Mononuclear cell (primary cell): ENCODE measurements around the gene DSCAM. TPM values are rescaled to one million over a fixed set of nuclear protein-coding genes. Genes with fewer than 3 reads are reported as not detected.
"Not testable (repeated sequence)": the region's sequence is repeated elsewhere in the genome, so short reads cannot be mapped to it uniquely, and the experiment has no call there.

Experiments used
- H3K27me3 ChIP-seq: 2 replicates; pipeline ENCODE4 v1.6.0; 2011; ENCODE audit warnings: low read length, control low read depth; ENCODE audit not compliant: insufficient read depth
- H3K4me1 ChIP-seq: 2 replicates; pipeline ENCODE4 v1.5.1; 2011; ENCODE audit warnings: mild to moderate bottlenecking, low read length, control low read depth; ENCODE audit not compliant: insufficient read depth
- H3K4me3 ChIP-seq: 2 replicates; pipeline ENCODE4 v1.5.1; 2011; ENCODE audit warnings: mild to moderate bottlenecking, low read length, moderate library complexity
- H3K9me3 ChIP-seq: 2 replicates; pipeline ENCODE4 v1.5.1; 2011; ENCODE audit warnings: low read depth, mild to moderate bottlenecking, control low read depth, low read length
- total RNA-seq: library from RNA; depleted of rRNA; stranded (reverse); fragments of >200 nt; gene quantifications from one replicate; pipeline ENCODE4 v1.2.3, GENCODE V29; 2012

DSCAM gene
- total RNA-seq, 1 donor: not detected

- Histone ChIP-seq H3K27me3 (no peaks in the 10 kb centered on the region), H3K4me3 (no peak overlapping the region), H3K9me3 (no peaks in the 10 kb centered on the region), H3K4me1 (no peaks in the 10 kb centered on the region)
Observed at GRCh38 chr21:40047211-40047610, 799.7 kb downstream of the DSCAM start.

- H3K4me3 ChIP-seq: no peak overlapping the region
- no peaks in the 10 kb centered on the region for H3K4me1 ChIP-seq
- no peaks in the 10 kb centered on the region for H3K27me3 ChIP-seq
- H3K9me3 ChIP-seq: no peaks in the 10 kb centered on the region
Observed at GRCh38 chr21:40043866-40044265, 803.1 kb downstream of the DSCAM start.

- no peaks in the 10 kb centered on the region for H3K9me3 ChIP-seq
- H3K4me3 ChIP-seq: no peak overlapping the region
- no peaks in the 10 kb centered on the region for H3K27me3 ChIP-seq
- no peaks in the 10 kb centered on the region for H3K4me1 ChIP-seq
Observed at GRCh38 chr21:40043423-40043822, 803.5 kb downstream of the DSCAM start.

GRCh38 chr21:40041446-40041845 is 805.5 kb downstream of the DSCAM start:
- H3K4me1 ChIP-seq: no peaks in the 10 kb centered on the region
- H3K9me3 ChIP-seq: no peaks in the 10 kb centered on the region
- no peaks in the 10 kb centered on the region for H3K27me3 ChIP-seq
- no peak overlapping the region for H3K4me3 ChIP-seq

DNA sequence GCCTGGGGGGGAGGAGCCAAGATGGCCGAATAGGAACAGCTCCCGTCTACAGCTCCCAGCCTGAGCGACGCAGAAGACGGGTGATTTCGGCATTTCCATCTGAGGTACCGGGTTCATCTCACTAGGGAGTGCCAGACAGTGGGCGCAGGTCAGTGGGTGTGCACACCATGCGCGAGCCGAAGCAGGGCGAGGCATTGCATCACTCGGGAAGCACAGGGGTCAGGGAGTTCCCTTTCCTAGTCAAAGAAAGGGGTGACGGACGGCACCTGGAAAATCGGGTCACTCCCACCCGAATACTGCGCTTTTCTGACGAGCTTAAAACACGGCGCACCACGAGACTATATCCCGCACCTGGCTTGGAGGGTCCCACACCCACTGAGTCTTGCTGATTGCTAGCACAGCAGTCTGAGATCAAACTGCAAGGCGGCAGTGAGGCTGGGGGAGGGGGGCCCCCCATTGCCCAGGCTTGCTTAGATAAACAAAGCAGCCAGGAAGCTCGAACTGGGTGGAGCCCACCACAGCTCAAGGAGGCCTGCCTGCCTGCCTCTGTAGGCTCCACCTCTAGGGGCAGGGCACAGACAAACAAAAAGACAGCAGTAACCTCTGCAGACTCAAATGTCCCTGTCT is 813.7 kb downstream of the DSCAM start:
- not testable (repeated sequence) for H3K9me3 ChIP-seq, H3K4me1 ChIP-seq, H3K4me3 ChIP-seq, H3K27me3 ChIP-seq

DNA sequence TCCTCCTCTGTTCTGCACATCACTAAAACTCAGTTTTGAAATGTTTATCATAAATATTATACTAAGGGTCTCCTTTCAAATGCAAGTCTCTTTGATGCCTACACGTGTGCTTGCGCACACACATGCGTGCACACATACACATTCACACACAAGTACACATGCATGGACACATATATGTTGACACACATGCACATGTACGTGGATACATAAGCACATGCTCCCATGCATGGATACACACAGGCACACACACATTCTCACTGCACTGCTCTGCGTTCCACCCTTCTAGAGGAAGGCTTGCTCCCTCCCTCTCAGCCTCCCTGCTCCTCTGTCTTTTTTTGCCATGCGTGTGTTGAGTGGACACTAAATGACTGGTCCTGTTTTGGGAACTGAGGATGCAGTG is 817.1 kb downstream of the DSCAM start:
- Histone ChIP-seq H3K4me1 (no peaks in the 10 kb centered on the region), H3K27me3 (no peaks in the 10 kb centered on the region), H3K9me3 (no peaks in the 10 kb centered on the region), H3K4me3 (no peak overlapping the region)

- H3K27me3 ChIP-seq, H3K9me3 ChIP-seq, H3K4me1 ChIP-seq, H3K4me3 ChIP-seq: not testable (repeated sequence)
Observed at GRCh38 chr21:40028393-40028792, 818.6 kb downstream of the DSCAM start.

GRCh38 chr21:40021558-40022351 is 825.2 kb downstream of the DSCAM start:
- H3K27me3 ChIP-seq: no peaks in the 10 kb centered on the region
- no peaks in the 10 kb centered on the region for H3K4me1 ChIP-seq
- no peak overlapping the region for H3K4me3 ChIP-seq
- no peaks in the 10 kb centered on the region for H3K9me3 ChIP-seq

- H3K27me3 ChIP-seq: no peaks in the 10 kb centered on the region
- H3K4me1 ChIP-seq: no peaks in the 10 kb centered on the region
- no peaks in the 10 kb centered on the region for H3K9me3 ChIP-seq
- H3K4me3 ChIP-seq: no peak overlapping the region
Observed at GRCh38 chr21:40020651-40021050, 826.3 kb downstream of the DSCAM start.

DNA sequence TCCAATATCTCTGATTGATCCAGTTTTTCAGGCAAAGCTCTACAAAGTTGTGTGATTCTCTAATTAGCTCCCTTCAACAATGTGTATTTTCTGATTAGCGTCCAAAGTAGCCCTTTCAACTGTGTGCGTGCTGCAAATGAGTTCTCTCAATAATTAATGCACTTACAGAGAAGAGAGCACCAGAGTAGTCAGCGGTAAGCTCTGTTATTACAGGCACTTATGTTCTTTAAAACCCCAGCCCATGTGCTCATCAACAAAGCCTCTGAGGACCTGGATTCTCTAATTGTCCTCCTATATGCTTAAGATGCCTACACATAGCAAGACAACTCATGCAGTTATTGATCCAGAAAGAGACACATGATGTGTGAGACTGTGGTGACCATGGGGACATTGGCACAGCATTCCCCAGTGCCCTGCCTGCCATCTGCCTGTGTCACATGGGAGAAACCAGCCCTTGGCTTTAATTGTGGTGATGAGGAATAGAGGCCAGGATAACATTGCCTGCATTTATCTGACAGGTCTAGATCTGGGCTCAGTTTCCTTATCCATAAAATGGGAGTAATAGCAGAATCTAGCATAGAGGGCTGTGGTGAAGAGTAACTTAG is 828.0 kb downstream of the DSCAM start:
- Histone ChIP-seq H3K9me3 (no peaks in the 10 kb centered on the region), H3K4me1 (no peaks in the 10 kb centered on the region), H3K27me3 (no peaks in the 10 kb centered on the region), H3K4me3 (no peak overlapping the region)

DNA sequence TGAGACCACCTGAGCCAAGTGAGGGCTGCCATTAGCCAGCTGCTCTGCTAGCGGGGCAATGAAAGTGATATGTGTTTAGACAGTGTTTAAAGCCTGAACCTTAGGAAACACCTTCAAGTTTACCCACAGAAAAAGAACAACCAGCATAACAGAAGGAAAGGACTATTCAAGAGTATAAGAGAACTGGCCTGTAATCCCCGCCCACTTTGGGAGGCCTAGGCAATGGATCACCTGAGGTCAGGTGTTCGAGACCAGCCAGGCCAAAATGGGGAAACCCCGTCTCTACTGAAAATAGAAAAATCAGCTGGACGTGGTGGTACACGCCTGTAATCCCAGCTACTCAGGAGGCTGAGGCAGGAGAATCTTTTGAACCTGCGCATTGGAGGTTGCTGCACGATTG is 830.3 kb downstream of the DSCAM start:
- no peak overlapping the region for H3K4me3 ChIP-seq
- no peaks in the 10 kb centered on the region for H3K9me3 ChIP-seq
- no peaks in the 10 kb centered on the region for H3K27me3 ChIP-seq
- no peaks in the 10 kb centered on the region for H3K4me1 ChIP-seq

DNA sequence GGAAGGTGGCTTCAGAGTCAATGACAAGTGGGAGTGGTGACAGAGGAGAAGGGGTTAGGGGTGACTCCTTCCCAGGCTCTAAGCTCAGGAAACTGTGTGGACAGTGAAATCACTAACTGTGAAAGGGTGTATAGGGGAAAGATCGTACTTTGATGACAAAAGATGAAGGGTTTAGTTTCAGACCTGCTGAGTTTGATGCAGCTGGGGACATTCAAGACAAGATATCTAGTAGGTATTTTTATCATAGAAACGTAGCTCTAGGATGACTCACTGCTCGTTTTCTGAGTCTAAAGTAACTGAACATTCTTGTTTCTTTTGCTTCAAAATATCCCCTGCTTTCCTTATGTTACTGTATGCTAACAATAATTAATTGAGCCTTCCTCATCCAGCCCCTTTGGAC is 830.7 kb downstream of the DSCAM start:
- Histone ChIP-seq H3K4me1 (no peaks in the 10 kb centered on the region), H3K9me3 (no peaks in the 10 kb centered on the region), H3K27me3 (no peaks in the 10 kb centered on the region), H3K4me3 (no peak overlapping the region)

- no peak overlapping the region for H3K4me3 ChIP-seq
- H3K4me1 ChIP-seq: no peaks in the 10 kb centered on the region
- no peaks in the 10 kb centered on the region for H3K27me3 ChIP-seq
- no peaks in the 10 kb centered on the region for H3K9me3 ChIP-seq
Observed at GRCh38 chr21:40015818-40016217, 831.1 kb downstream of the DSCAM start.

GRCh38 chr21:40014394-40014793 is 832.6 kb downstream of the DSCAM start:
- Histone ChIP-seq H3K9me3 (no peaks in the 10 kb centered on the region), H3K4me1 (no peaks in the 10 kb centered on the region), H3K4me3 (no peak overlapping the region), H3K27me3 (no peaks in the 10 kb centered on the region)

GRCh38 chr21:40013001-40013735 is 833.8 kb downstream of the DSCAM start:
- Histone ChIP-seq H3K27me3 (no peaks in the 10 kb centered on the region), H3K4me3 (no peak overlapping the region), H3K9me3 (no peaks in the 10 kb centered on the region), H3K4me1 (no peaks in the 10 kb centered on the region)
